Tibial artery (tissue), 4 donors: Measurements from ENCODE around the gene MAP3K19.

Source experiments
- DNase-seq, 2 donors: peaks; one replicate each; pipeline ENCODE4 v3.0.0-alpha.2; 2019
- H3K27ac ChIP-seq, 2 donors: fragments of 200-600 bp; sonication (generic) in 1 of 2; 1 replicate in 1 of 2; 2 replicates in 1 of 2; pipeline ENCODE4 v1.5.1; 2018 to 2019; ENCODE audit warnings: mild to moderate bottlenecking in 1 of 2
- H3K27me3 ChIP-seq, 2 donors: fragments of 200-600 bp; sonication (generic) in 1 of 2; one replicate each; pipeline versions ENCODE4 v1.5.1 to v1.6.0; 2016 to 2019
- H3K36me3 ChIP-seq, 3 donors: fragments of 200-600 bp; sonication (generic) in 2 of 3; one replicate each; pipeline ENCODE4 v1.5.1; 2016 to 2019; ENCODE audit warnings: mild to moderate bottlenecking in 2 of 3
- H3K4me1 ChIP-seq, 4 donors: fragments of 200-600 bp; sonication (generic) in 2 of 4; 1 replicate in 3 of 4; 2 replicates in 1 of 4; pipeline ENCODE4 v1.5.1; 2016 to 2019
- H3K4me3 ChIP-seq, 2 donors: fragments of 200-600 bp; sonication (generic) in 1 of 2; 1 replicate in 1 of 2; 2 replicates in 1 of 2; pipeline ENCODE4 v1.5.1; 2018 to 2019; ENCODE audit warnings: mild to moderate bottlenecking in 2 of 2
- H3K9me3 ChIP-seq, 3 donors: fragments of 200-600 bp; sonication (generic) in 1 of 3; one replicate each; pipeline ENCODE4 v1.5.1; 2016 to 2019
- intact Hi-C: fragments of 100-400 bp; cut with DNase I; formaldehyde crosslinking; loops from one replicate; pipeline ENCODE4 v1.15.0; 2023; ENCODE audit warnings: low total_unique reads
- TF ChIP-seq, protein P1 (sequence below), 2 experiments: fragments of 200-600 bp in 1 of 2; fragments of 450-650 bp in 1 of 2; IDR thresholded peaks; one replicate each; pipeline ENCODE4 v1.5.1; 2017 to 2019; ENCODE audit warnings: antibody characterized with exemption in 2 of 2, mild to moderate bottlenecking in 1 of 2, moderate library complexity in 1 of 2

MAP3K19 gene

DNA sequence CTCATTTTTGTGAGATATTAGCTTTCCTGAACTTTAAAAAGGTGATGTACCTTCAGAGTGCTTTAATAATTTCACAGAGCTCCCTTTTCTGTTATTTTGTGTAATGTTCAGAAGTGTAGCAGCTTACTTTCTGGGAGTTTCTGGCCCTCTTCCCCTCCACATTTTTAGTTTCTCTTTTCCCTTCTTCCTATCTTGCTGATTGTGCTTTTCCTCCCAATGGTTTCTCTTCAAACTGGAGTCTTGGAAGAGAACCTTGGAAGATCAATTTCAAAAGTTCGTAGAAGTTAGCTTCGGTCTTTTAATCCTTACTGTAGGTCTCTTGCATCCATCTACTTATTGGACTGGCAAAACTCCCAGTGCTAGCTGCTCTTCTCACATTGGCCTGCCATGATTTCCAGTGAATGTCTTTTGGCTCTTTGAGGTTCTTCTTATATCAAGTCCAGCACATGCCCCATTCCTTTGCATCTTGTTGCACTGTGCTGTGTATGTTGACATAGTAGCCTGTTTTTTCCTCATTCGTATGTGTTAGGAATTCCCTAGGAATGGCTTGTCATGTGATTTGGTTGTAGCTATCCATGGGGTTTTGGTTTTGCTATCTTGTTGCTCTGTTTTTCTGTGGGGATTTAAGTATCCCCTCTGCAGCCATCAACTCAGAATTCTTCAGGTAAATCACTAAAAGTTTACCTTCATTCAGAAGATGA, 120.9 kb downstream of the MAP3K19 start:
- DNase-seq = no peak
- H3K4me3 ChIP-seq = no peak overlapping the region
- TF ChIP-seq, protein P1, sequence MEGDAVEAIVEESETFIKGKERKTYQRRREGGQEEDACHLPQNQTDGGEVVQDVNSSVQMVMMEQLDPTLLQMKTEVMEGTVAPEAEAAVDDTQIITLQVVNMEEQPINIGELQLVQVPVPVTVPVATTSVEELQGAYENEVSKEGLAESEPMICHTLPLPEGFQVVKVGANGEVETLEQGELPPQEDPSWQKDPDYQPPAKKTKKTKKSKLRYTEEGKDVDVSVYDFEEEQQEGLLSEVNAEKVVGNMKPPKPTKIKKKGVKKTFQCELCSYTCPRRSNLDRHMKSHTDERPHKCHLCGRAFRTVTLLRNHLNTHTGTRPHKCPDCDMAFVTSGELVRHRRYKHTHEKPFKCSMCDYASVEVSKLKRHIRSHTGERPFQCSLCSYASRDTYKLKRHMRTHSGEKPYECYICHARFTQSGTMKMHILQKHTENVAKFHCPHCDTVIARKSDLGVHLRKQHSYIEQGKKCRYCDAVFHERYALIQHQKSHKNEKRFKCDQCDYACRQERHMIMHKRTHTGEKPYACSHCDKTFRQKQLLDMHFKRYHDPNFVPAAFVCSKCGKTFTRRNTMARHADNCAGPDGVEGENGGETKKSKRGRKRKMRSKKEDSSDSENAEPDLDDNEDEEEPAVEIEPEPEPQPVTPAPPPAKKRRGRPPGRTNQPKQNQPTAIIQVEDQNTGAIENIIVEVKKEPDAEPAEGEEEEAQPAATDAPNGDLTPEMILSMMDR (IDR thresholded peaks at IDR 0.05) = no peak
- H3K27ac ChIP-seq = no peak overlapping the region
- intact Hi-C loops = loop anchor here (10.0 kb wide), 1 partner anchor 128 kb away; the partner anchor contains the start of gene RAB3GAP1
- no peaks in the 10 kb centered on the region for H3K27me3 ChIP-seq
- H3K4me1 ChIP-seq = peaks cover 0 to 81% (median 20%) of the 10 kb centered on the region in 4 donors
- no peaks in the 10 kb centered on the region for H3K9me3 ChIP-seq
- H3K36me3 ChIP-seq = no peaks in the 10 kb centered on the region

DNA sequence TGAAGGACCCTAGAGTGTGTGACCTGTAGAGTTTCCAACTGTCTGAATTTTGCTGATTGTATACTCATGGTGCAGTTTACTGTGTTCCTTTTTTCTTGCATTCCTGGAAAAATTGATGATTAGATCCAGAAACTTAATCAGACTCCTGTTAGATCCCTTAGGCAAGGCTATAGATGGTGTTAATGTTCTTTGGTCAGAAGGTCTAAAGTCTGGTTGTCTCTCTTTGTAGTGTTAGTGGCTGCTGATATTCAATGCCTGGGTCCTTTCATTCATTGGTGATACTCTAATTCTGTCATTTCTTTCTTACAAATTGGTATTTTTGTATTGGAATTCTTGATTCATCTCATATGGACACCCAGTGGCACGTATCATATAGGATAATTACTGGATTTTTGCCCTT, 122.3 kb downstream of the MAP3K19 start:
- no peaks in the 10 kb centered on the region for H3K27me3 ChIP-seq
- no peak for DNase-seq
- peaks cover 0 to 92% (median 31%) of the 10 kb centered on the region in 4 donors for H3K4me1 ChIP-seq
- TF ChIP-seq, protein P1 (IDR thresholded peaks at IDR 0.05) = no peak
- H3K36me3 ChIP-seq = no peaks in the 10 kb centered on the region
- H3K27ac ChIP-seq = no peak overlapping the region
- intact Hi-C loops = loop anchor here (10.0 kb wide), 1 partner anchor 130 kb away; the partner anchor contains the start of gene RAB3GAP1
- H3K9me3 ChIP-seq = no peaks in the 10 kb centered on the region
- no peak overlapping the region for H3K4me3 ChIP-seq

DNA sequence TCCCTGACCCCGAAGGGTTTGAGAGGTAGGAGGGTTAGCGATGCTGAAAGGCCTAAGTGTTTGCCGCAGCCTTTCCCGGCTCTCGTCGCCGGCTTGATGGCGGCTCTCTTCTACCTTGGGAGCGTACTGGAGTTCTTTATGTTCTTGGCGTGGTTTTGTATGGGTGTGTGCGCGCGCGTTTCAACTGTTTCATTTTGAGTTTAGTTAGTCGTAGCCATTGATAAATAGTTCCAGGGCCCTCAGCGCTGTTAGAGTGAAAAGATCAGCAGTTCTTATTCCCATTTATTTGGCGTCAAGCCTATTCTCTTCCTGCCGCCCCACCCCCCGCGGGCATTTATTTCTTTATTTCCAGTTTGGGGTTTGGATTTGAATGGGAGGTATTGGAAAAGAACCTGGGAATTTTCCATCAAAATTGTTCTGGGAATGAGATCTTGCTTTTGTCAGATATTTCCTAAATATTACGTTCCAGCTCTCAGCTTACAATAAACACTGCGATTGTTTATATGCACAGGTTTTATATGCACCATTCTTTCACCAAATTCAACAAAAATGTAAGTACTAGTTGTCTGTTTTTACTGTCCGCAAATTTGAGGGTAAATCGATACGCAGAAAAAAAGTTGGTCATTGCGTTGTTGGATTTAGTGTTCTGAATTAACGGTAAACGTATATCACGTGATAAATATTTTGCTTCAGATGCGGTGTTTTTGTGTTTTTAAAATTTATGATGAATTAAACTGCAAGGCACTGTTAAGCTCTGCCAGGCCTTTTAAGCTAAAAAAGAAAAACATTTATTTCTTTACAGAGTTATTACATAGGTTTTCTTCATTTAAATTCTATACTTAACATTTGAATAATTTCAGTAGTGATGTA, 127.7 kb downstream of the MAP3K19 start:
- no peaks in the 10 kb centered on the region for H3K9me3 ChIP-seq
- TF ChIP-seq, protein P1 (IDR thresholded peaks at IDR 0.05) = no peak
- H3K27me3 ChIP-seq = no peaks in the 10 kb centered on the region
- no peak for DNase-seq
- peaks cover 0 to 53% (median 25%) of the 10 kb centered on the region in 4 donors for H3K4me1 ChIP-seq
- peak overlapping the region; percentile 93 to 98 for H3K27ac ChIP-seq
- intact Hi-C loops = loop anchor here (2.0 to 10.0 kb wide), 3 partner anchors 135 to 823 kb away; partner anchors contain the start of genes R3HDM1, RAB3GAP1 and ZRANB3
- H3K36me3 ChIP-seq = no peaks in the 10 kb centered on the region
- H3K4me3 ChIP-seq = peak overlapping the region; percentile 78 to 95

DNA sequence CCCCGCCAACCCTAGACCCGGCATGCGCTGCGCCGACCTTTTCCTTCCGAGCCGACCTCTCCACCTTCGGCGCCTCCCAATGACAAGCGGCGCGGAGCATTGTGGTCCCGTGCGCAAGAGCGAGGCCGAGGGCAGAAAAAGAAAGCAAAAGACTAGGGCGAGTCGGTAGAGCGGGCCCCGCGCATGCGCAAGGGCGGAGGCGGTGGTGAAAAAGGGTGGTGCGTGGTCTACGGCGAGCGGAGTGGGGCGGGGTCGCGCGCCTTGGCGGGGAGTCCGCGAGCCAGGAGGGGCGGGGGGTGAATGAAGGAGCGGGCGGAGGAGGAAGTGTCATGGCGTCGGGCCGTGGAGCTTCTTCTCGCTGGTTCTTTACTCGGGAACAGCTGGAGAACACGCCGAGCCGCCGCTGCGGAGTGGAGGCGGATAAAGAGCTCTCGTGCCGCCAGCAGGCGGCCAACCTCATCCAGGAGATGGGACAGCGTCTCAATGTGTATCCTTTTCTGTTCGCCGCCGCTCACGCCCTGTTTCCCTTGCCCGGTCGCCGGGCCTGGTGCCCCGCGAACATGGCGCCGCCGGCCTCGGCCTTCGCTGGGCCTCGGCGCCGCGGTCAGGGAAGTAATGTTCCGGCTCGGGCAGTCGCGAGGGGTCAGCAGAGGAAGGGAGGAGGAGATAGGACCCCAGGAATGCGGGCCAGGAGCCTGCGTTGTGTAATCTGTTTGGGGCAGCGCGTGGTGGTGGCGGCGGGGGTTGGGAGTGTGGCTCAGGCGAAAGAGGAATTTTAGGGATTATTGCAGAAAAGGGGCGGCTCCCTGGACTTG, 128.5 kb downstream of the MAP3K19 start, which contains the start of gene CCNT2:
TSS of gene CCNT2 (plus strand) at position 297 of the 815 bp plus-strand sequence. CDS start at position 330, 33 bp downstream.
- Histone ChIP-seq H3K4me3 (peak within 1 kb of the TSS; percentile 78 to 95), H3K27me3 (no peaks in the 10 kb centered on the region), H3K36me3 (no peaks in the 10 kb centered on the region), H3K27ac (peak within 1 kb of the TSS; percentile 93 to 98), H3K9me3 (no peaks in the 10 kb centered on the region), H3K4me1 (peaks cover 0 to 49% (median 25%) of the 10 kb centered on the region in 4 donors)
- DNase-seq = peak; percentile 99 to 100
- intact Hi-C loops = loop anchor here (2.0 to 5.0 kb wide), 2 partner anchors 614 to 824 kb away; partner anchors contain the start of genes R3HDM1 and ZRANB3
- TF ChIP-seq, protein P1 (IDR thresholded peaks at IDR 0.05) = no peak
